K562 treated with DMSO at 1 percent for 12 hours (cell line): Measurements from ENCODE around the gene STOM. TPM values are rescaled to one million over a fixed set of nuclear protein-coding genes. Genes with fewer than 3 reads are reported as not detected.

ENCODE experiments used
- total RNA-seq: library from RNA; unstranded; fragments of 300-600 nt; gene quantifications from 2 replicates; pipeline ENCODE4 v1.2.3, GENCODE V29; 2022; ENCODE audit not compliant: insufficient read depth

STOM gene
- 13.4 and 46.1 TPM in 2 replicates for total RNA-seq

GRCh38 chr9:121369595-121370265 is at the start of gene STOM:
TSS of gene STOM (minus strand) at chr9:121370250. CDS start at chr9:121370187, 63 bp downstream.

Other genes starting within 250 kb of the STOM start
- gene RAB14, start 168.4 kb downstream of the STOM start, total RNA-seq = 15.5 and 34.8 TPM in 2 replicates
- gene GSN, start 102.1 kb downstream of the STOM start, total RNA-seq = 46.7 and 63.0 TPM in 2 replicates
- not detected in 2 replicates for gene GGTA1, start 129.6 kb upstream of the STOM start, total RNA-seq